Iris pigment epithelial cell (primary cell): ENCODE results near the gene NOTCH3.

ENCODE experiments used
- DNase-seq: peaks from one replicate; pipeline ENCODE4 v3.0.0-alpha.2; 2011; ENCODE audit warnings: low read depth

Gene NOTCH3

GRCh38 chr19:15200553-15201364 is at the start of gene NOTCH3:
NOTCH3 (minus strand) TSS chr19:15200995; CDS start chr19:15200905, 90 bp downstream.
- DNase-seq = no peak

- no peak for DNase-seq
Measured at GRCh38 chr19:15250640-15250993, 49.8 kb upstream of the NOTCH3 start.

DNA sequence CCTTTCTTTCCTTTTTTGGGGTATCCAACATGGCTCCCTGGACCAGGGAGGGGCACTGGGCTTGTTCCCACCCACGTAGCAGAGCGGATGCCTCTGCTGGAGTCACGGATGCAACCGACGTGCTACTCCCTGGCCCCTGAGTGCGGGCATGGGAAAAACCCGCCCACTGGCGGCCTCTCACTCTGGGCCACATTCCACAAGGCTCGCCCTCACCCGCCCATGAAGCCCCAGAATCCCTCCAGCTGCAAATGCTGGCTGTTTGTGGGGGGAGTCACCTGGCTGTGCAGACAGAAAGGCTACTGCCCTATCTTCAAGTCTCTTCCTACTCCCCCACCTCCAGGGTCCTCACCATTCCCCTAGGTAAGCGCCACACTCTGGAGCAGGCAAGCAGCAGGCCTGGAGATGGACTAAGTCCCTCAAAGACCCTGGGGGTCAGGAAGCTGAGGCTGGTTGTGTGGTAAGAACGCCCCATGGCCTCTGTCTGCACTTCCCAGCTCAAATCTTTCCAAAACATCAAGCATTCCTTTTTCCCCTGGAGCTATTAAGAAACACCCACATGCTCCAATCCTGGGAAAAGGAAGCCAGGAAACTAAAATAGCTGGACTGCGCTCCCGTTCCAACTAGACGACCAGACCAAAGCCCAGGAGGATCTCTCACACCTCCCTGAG is 49.3 kb upstream of the NOTCH3 start:
- peak; percentile 92 for DNase-seq

GRCh38 chr19:15249528-15249874 is 48.7 kb upstream of the NOTCH3 start:
- no peak for DNase-seq

GRCh38 chr19:15248648-15249527 is 48.1 kb upstream of the NOTCH3 start:
- DNase-seq = peak; percentile 88

GRCh38 chr19:15248106-15248505 is 47.3 kb upstream of the NOTCH3 start:
- DNase-seq = no peak

GRCh38 chr19:15247107-15248014 is 46.6 kb upstream of the NOTCH3 start:
- no peak for DNase-seq

- DNase-seq = no peak
Measured at GRCh38 chr19:15246198-15246481, 45.3 kb upstream of the NOTCH3 start.

DNA sequence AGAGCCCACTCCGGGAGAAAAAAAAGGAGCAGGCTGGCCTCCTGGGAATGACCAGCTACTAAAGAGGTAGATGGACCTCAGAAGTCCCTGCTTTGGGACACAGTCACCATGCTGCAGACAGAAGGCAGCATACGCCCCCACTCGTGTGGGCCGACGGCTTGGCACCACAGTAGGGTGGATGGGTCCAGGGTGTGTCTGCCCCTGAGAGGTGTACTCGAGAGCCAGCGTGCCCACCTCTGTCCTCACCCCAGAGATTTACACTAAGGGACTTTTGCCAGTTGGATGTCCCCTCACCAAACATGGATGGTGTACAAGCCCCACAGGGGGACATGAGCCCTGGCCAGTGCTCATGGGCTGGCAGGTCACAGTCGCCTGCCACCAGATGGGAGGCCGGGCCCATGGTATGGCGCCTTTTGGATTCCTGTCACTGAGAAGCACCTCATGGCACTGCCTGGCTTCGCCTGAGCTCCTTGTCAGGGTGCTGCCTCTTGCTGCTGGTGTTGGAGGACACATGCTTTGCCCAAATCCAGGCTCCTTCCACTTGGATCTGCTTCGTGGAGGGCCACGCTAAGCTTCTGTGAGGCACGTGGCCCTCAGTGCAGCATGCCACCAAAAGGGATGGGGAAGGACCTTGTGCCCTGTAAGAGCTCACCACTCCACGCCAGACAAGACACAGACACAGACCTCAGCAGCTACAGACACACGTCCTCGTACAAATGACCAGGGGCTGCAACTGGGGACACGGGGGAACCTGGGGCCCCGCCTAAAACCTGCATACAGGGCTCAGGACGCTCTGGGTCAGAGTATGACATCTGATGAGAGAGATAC is 44.8 kb upstream of the NOTCH3 start:
- no peak for DNase-seq

- DNase-seq = no peak
Measured at GRCh38 chr19:15244808-15245207, 44.0 kb upstream of the NOTCH3 start.

GRCh38 chr19:15244106-15244803 is 43.5 kb upstream of the NOTCH3 start:
- no peak for DNase-seq

- no peak for DNase-seq
Measured at GRCh38 chr19:15243236-15243957, 42.6 kb upstream of the NOTCH3 start.

DNA sequence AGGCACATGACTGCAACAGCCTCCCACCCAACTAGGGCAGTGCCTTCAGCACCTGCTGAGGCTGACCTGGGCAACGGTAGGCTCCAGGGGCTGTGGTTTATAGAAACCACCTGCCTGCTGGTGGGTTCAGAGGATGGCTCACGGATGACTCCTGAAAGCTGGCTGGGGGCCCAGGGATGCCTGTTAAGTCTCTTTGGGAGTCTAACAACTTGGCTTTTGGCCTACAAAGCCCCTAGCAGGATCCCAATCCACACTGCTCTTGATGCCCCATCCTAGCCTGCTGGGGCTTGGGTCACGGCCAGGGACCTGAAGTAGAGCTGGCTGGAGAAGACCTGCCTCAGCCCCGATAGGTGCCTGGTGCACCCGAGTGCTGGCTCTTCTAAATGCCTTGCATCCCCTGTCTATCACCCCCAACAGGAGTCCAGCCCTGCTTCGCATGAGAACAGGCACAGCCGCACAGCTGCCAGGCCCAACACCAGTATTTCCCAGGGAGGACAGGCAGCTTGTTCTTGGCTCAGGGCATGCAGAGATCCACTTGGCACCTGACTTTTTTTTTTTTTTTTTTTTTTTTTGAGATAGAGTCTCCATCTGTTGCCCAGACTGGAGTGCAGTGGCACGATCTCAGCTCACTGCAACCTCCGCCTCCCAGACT is 40.6 kb upstream of the NOTCH3 start:
- DNase-seq = no peak

DNA sequence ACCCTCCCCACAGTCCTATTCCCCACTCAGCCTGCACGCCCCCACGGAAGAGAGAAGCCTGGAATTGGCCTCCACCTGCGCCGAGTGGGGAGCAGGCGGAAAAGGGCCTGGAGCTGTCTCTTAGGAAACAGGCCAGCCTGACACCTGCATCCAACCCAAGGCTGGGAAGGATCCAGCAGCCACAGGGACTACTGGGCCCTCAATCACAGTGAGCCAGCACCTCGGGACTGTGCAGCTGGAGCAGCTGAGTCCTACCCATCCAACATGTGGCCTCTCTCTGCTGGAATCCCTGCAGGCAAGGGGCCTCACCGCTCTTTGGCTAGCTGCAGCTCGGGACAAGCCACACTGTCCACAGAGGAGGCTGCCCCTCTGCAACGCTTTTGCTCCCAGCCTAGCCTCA is 39.7 kb upstream of the NOTCH3 start:
- DNase-seq = no peak

GRCh38 chr19:15239337-15239949 is 38.6 kb upstream of the NOTCH3 start:
- DNase-seq = no peak

GRCh38 chr19:15238639-15239155 is 37.9 kb upstream of the NOTCH3 start:
- no peak for DNase-seq

GRCh38 chr19:15237759-15238638 is 37.2 kb upstream of the NOTCH3 start:
- no peak for DNase-seq
